Mesendoderm (in vitro differentiated cells): ENCODE results near the gene HARBI1.

Experiments used
- DNase-seq: peaks from one replicate; pipeline ENCODE4 v3.0.0; 2013
- H2AK5ac ChIP-seq: 2 replicates; pipeline ENCODE4 v1.6.1; 2013; ENCODE audit warnings: low read length, inconsistent platforms
- H2BK120ac ChIP-seq: 2 replicates; pipeline ENCODE4 v1.6.1; 2013; ENCODE audit warnings: low read depth, mild to moderate bottlenecking, low read length, moderate library complexity, mixed read lengths
- H2BK15ac ChIP-seq: replicated peaks from 2 replicates; pipeline ENCODE4 v1.6.1; 2013; ENCODE audit warnings: low read depth, mild to moderate bottlenecking, moderate library complexity
- H2BK5ac ChIP-seq: 2 replicates; pipeline ENCODE4 v1.6.1; 2013; ENCODE audit warnings: low read length, inconsistent platforms
- H3K18ac ChIP-seq: 2 replicates; pipeline ENCODE4 v1.6.1; 2013; ENCODE audit warnings: mild to moderate bottlenecking, low read length, mixed read lengths
- H3K23ac ChIP-seq: one replicate; pipeline ENCODE4 v1.6.1; 2013; ENCODE audit warnings: low read length
- H3K27ac ChIP-seq: 2 replicates; pipeline ENCODE4 v1.5.1; 2013; ENCODE audit warnings: low read depth, mild to moderate bottlenecking, inconsistent platforms, low read length, moderate library complexity
- H3K27me3 ChIP-seq: 2 replicates; pipeline ENCODE4 v1.6.1; 2013; ENCODE audit warnings: low read length, control low read depth, mild to moderate bottlenecking, inconsistent platforms; ENCODE audit not compliant: insufficient read depth, poor library complexity
- H3K36me3 ChIP-seq: 2 replicates; pipeline ENCODE4 v1.6.1; 2013; ENCODE audit warnings: low read length, inconsistent platforms; ENCODE audit not compliant: control insufficient read depth, insufficient read depth
- H3K4ac ChIP-seq: one replicate; pipeline ENCODE4 v1.6.1; 2013; ENCODE audit warnings: low read depth, mild to moderate bottlenecking, low read length, moderate library complexity
- H3K4me1 ChIP-seq: 2 replicates; pipeline ENCODE4 v1.6.1; 2013; ENCODE audit warnings: low read depth, low read length, inconsistent platforms; ENCODE audit not compliant: control insufficient read depth
- H3K4me2 ChIP-seq: 2 replicates; pipeline ENCODE4 v1.6.1; 2013; ENCODE audit warnings: low read length
- H3K4me3 ChIP-seq: 2 replicates; pipeline ENCODE4 v1.5.1; 2013; ENCODE audit warnings: mild to moderate bottlenecking, low read length
- H3K56ac ChIP-seq: one replicate; pipeline ENCODE4 v1.6.1; 2013; ENCODE audit warnings: low read length
- H3K79me1 ChIP-seq: 2 replicates; pipeline ENCODE4 v1.6.1; 2013; ENCODE audit warnings: low read length, inconsistent platforms
- H3K79me2 ChIP-seq: 2 replicates; pipeline ENCODE4 v1.6.1; 2013; ENCODE audit warnings: mild to moderate bottlenecking, low read length; ENCODE audit not compliant: control insufficient read depth, insufficient read depth
- H3K9ac ChIP-seq: 2 replicates; pipeline ENCODE4 v1.6.1; 2013; ENCODE audit warnings: low read length, inconsistent platforms
- H4K5ac ChIP-seq: one replicate; pipeline ENCODE4 v1.6.1; 2013; ENCODE audit warnings: low read length
- H4K8ac ChIP-seq: one replicate; pipeline ENCODE4 v1.6.1; 2013; ENCODE audit warnings: low read depth, mild to moderate bottlenecking, control low read depth, low read length, moderate library complexity
- WGBS: extraction: QIAGEN DNeasy Blood & Tissue Kit; methylation state at CpG from one replicate; pipeline ENCODE4 v1.1.7; 2013; ENCODE audit warnings: low lambda C conversion rate, missing lambda C conversion rate; ENCODE audit not compliant: insufficient coverage; ENCODE audit errors: extremely low coverage; 5-methylcytosine and 5-hydroxymethylcytosine counted together

The HARBI1 gene

DNA sequence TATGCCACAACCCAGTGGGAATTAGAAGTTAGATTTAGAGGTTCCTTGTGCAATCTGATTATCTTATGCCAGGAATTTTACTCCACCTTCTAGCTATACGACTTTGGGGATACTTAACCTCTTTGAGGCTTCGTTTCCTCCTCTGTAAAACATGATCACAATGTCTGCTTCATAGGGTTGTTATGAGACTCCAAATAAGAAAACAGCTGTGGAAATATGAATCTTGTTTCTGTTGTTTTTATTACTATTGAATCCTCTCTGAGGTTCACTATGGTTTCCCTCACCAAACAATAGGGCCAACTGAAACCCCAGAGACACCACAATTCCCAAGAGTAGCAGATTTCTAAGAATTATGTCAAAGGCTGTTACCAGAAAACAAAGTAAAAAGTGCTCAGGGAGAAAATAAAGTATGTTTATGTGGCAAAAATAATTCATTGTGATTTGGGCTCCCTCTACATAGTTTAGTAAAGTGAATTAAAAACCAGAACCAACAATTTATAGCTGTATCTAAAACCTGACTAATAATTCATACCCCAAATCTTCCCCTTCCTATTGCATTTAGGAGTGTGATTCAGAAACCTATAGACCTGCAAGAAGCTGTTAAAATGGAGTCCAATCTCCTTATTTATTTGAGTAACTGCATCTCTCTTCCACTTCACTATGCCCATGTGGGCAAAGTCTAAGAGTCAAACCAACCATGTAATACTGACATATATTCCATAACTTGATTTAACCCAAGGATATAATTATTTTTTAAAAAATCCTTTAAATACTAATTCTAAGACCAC is 61.6 kb downstream of the HARBI1 start:
- Histone ChIP-seq H2AK5ac (no peak overlapping the region), H2BK120ac (no peak overlapping the region)
- no CpG with 5 or more reads among the region's 2 CpGs for WGBS

DNA sequence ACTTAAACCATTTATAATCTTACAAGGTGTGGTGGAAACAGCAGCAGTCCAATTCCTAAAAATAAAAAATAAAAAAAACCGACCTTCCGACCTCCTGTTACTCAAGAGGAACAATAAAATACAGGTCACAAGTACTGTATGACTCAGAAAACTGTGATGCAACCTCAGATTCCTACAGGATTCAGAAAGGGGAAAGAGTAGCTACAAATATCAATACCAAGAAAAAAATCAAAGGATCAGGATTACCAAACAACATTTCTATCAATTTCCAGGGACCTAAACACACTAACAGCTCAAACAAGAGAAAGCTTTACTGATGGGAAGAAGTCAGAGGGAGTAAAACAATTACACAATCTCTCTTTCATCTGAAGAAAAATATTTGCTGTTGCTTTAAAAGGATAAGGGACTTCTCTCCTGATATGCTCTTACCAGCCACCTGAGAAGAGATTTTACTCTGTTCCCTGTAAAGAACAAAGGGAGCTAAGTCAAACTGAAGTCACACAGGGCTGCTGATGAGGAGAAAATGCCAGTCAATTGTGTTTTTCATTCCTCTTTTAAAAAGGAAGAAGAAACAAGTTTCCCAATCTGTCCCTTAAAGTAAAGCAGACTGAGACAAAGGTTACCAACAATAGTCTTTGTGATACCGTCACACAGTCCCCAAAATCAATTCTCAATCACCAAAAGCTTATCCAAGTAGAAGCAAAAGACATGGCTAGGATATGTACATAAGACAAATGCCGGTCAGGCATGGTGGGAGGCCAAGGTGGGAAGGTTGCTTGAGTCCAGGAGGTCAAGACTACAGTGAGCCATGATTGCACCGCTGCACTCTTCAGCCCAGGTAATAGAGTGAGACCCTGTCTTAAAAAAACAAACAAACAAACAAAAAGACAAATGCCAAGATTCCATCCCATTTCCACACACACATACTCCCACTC is 62.5 kb downstream of the HARBI1 start:
- Histone ChIP-seq H3K79me1 (peaks cover 9% of the 10 kb centered on the region), H3K4me3 (no peak overlapping the region), H3K4ac (no peak overlapping the region), H3K36me3 (no peaks in the 10 kb centered on the region), H4K8ac (no peak overlapping the region), H2BK5ac (peak overlapping the region; percentile 63), H3K79me2 (peaks cover 13% of the 10 kb centered on the region), H3K4me1 (peaks cover 11% of the 10 kb centered on the region), H3K9ac (peak overlapping the region; percentile 11), H3K18ac (no peak overlapping the region), H3K4me2 (no peak overlapping the region), H3K27me3 (no peaks in the 10 kb centered on the region), H2BK15ac (no peak overlapping the region), H2AK5ac (peak overlapping the region; percentile 74), H2BK120ac (no peak overlapping the region), H3K23ac (no peak overlapping the region), H4K5ac (peak overlapping the region; percentile 39), H3K56ac (peak overlapping the region; percentile 58), H3K27ac (peak overlapping the region; percentile 85)
- DNase-seq: peak; percentile 87
- WGBS: no CpG with 5 or more reads among the region's 5 CpGs

More for the DNA sequence above, 61.6 kb downstream of the HARBI1 start:
- DNase-seq: no peak
- Histone ChIP-seq H3K4me1 (peaks cover 11% of the 10 kb centered on the region), H3K4me3 (no peak overlapping the region), H3K56ac (peak overlapping the region; percentile 40), H3K27ac (peak overlapping the region; percentile 85), H3K79me2 (peaks cover 11% of the 10 kb centered on the region), H3K4me2 (no peak overlapping the region), H4K8ac (no peak overlapping the region), H3K27me3 (no peaks in the 10 kb centered on the region), H2BK15ac (no peak overlapping the region), H3K4ac (no peak overlapping the region), H3K18ac (no peak overlapping the region), H3K79me1 (peaks cover 7% of the 10 kb centered on the region), H2BK5ac (no peak overlapping the region), H4K5ac (no peak overlapping the region), H3K9ac (no peak overlapping the region), H3K23ac (no peak overlapping the region), H3K36me3 (no peaks in the 10 kb centered on the region)

DNA sequence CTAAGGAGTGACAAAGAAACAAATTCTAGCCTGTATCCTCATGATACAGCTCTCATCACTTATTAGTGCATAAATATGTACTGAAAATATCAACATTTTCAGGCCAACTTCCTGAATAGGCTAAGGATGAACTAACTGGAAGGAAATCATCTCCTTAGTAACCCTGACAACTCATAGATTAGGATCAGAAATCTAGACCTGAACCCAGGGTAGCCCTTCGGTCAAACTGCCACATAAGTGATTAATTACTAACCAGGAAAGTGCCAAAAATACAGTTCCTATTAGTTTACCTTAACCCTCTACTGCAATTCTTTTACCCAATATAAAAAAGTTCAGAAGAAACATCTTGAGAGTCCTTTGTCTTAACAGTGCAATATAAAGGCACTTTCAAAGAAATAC is 63.2 kb downstream of the HARBI1 start:
- Histone ChIP-seq H3K56ac (no peak overlapping the region), H4K5ac (no peak overlapping the region), H3K27ac (peak overlapping the region; percentile 73), H3K18ac (no peak overlapping the region), H3K4me1 (peaks cover 9% of the 10 kb centered on the region), H3K4ac (no peak overlapping the region), H2AK5ac (no peak overlapping the region), H3K4me2 (no peak overlapping the region), H3K79me1 (peaks cover 8% of the 10 kb centered on the region), H4K8ac (no peak overlapping the region), H3K27me3 (no peaks in the 10 kb centered on the region), H2BK15ac (no peak overlapping the region), H2BK120ac (no peak overlapping the region), H2BK5ac (no peak overlapping the region), H3K36me3 (no peaks in the 10 kb centered on the region), H3K79me2 (peaks cover 11% of the 10 kb centered on the region), H3K23ac (no peak overlapping the region), H3K4me3 (no peak overlapping the region), H3K9ac (no peak overlapping the region)
- DNase-seq: peak; percentile 25
- WGBS: no CpG with 5 or more reads among the region's 1 CpG
